SU-DHL-6 (cell line): ENCODE measurements around the gene SMOC1.

Experiments
- CTCF ChIP-seq: fragments of 200-600 bp; sonication (generic); IDR thresholded peaks from one replicate; pipeline ENCODE4 v1.5.1; 2017; ENCODE audit warnings: antibody characterized with exemption, mild to moderate bottlenecking, low read length, moderate library complexity; ENCODE audit not compliant: insufficient read depth, poor library complexity, severe bottlenecking
- EZH2phosphoT487 ChIP-seq: fragments of 200-600 bp; sonication (generic), shearing (Covaris generic); conservative IDR thresholded peaks from 2 replicates; pipeline ENCODE4 v1.6.1; 2018; ENCODE audit warnings: mild to moderate bottlenecking, antibody characterized with exemption, low read length, moderate library complexity, mixed read lengths

DNA sequence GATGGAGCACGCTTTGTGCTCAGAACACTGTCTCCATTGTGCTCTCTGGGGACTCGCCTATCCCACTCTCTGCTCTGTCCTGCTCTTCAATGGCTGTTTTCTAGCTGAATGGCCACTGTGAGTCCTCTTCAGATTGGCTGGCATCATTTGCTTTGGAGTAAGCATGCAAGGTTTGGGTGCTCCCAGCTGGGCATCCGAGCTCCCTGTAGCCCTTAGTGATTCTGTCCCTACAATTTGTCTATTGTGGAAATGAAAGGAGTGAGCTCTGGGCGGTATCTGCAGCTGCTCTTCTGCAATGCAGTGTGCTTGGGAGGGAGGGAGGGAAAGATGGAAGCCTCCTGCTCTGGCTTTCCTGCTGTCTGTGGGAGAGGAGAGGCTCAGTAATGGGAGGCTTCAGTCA is 84.8 kb downstream of the SMOC1 start:
- TF ChIP-seq CTCF (no peak), EZH2phosphoT487 (no peak)
